Measurements from ENCODE around the gene HSPB2.
A peak's percentile ranks its signal among the peaks of the same experiment; 100 is the strongest.
"Not testable (repeated sequence)": the region's sequence is repeated elsewhere in the genome, so short reads cannot be mapped to it uniquely, and the experiment has no call there.

Gene HSPB2

GRCh38 chr11:111916768-111917167 is 4.2 kb downstream of the HSPB2 start:
- no peak for DNase-seq

- no peak for DNase-seq
These were observed 4.8 kb downstream of the HSPB2 start for GRCh38 chr11:111917312-111917711.

- no peak for DNase-seq
These were observed 5.3 kb downstream of the HSPB2 start for GRCh38 chr11:111917788-111918187.

DNA sequence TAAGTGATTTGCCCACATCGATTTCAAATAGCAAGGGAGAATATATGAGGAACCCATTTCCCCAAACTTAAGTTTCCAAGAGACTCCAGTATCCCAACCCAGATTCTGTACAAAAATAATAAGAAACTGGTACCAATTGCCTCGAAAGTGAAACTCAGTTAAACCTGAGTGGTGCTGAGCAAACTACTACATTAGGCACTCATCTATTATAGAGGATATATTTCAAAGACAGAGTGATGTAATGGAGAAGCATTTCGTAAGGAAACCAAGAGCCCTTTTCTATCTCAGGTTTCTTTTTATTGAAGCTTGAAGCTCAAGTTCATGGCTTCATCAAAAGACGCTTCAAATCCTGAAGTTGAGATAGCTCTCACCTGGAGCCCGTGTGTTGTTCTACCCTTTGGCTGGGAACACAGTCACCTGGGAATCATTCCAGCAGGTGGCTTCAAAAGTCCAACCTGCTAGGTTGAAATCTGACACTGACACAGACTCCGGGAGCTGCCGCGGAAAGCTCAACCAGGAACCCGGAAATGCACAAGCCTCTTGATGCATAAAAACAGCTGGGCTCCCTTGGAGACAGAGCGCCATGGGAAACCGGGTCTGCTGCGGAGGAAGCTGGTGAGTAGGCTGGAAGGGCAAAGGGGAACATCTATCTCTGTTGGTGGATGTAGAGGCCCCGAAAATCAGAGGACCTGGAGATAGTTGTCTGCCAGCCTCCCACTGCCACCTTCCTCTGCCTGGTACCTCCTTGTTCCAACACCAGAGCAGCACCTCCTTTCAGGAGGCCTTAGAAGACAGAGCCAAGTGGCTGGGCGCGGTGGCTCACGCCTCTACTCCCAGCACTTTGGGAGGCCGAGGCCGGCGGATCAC is 6.1 kb downstream of the HSPB2 start, which contains the start of gene C11orf52:
TSS of gene C11orf52 (plus strand) at position 524 of the 867 bp plus-strand sequence. CDS start at position 584, 60 bp downstream.
- DNase-seq: no peak

DNA sequence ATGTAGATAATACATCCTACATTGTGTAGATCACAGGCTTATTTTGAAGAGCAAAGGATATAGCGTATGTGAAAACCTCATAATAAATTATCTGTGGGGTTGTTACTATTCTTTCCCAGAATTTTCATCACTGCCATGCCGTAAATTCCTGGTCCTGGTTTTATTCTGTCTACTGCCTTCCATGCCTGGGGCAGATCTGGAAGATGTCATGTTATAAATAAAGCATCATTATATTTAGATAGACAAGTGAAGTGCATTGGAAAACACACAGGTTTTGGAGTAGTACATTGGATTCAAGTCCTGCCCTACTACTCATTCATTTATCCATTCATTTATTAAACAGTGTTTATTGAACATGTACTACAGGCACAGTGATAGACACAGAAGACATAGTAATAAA is 8.4 kb downstream of the HSPB2 start:
- no peak for DNase-seq

DNA sequence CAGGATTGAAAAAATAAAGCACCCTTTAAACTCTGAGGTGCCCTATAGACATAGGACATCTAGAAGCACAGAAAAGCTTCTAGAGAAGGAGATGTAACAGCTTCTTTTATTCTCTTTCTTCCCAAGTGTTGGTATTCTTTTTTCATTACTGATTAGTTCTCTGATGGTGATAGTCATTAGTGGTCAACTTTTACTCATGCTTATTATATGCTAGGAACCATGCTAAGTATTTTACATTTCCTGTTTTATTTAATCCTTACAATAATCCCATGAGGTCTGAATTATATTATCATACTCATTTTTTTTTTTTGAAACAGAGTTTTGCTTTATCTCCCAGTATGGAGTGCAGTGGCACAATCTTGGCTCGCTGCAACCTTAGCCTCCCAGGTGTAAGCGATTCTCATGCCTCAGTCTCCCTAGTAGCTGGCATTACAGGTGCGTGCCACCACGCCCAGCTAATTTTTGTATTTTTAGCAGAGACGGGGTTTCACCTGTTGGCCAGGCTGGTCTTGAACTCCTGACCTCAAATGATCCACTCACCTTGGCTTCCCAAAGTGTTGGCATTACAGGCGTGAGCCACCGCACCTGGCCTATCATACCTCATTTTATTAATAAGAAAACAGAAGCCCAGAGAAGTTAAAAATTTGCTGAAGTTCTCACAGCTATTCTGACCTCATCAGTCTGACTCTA is 9.2 kb downstream of the HSPB2 start:
- no peak for DNase-seq

DNA sequence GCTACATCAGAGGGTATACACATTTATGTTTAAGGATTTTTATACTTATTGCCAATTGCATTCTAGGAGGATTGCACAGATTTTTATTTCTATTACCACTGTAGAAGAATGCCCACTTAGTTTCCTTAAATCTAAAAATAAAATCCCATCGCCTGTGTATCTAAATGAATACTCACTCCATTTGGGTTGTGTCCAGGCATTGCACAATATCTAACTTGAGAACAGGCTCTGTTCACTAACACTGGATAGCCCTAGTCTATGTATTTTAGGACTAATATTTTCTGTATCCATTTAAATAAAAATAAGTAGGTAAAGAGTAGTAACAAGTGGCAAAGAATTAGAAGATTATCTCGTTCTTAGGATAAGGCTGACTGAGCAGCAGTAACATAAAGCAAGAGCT is 10.3 kb downstream of the HSPB2 start:
- no peak for DNase-seq

DNA sequence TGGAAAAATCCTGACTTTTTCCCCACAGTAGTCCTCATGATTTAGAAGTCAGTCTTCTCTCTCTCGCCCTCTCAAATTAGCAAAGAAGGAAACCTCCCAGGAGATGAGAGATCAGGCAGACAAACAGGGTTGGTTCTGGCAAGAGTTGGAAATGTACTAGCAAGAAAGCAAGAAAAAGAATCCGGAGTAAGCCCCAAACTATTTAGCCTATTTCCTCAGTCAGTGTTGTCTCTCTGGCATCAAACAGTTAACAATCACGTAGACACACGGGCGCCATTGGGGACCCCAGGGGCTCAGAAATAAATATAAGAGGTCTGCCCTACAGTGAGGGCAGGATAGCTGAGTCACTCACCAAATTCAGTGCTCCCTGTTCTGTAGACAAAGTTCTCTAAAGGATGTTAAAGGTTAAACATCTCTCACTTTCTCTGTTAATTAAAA is 10.8 kb downstream of the HSPB2 start:
- no peak for DNase-seq

- no peak for DNase-seq
These were observed 11.4 kb downstream of the HSPB2 start for GRCh38 chr11:111923951-111924350.

DNA sequence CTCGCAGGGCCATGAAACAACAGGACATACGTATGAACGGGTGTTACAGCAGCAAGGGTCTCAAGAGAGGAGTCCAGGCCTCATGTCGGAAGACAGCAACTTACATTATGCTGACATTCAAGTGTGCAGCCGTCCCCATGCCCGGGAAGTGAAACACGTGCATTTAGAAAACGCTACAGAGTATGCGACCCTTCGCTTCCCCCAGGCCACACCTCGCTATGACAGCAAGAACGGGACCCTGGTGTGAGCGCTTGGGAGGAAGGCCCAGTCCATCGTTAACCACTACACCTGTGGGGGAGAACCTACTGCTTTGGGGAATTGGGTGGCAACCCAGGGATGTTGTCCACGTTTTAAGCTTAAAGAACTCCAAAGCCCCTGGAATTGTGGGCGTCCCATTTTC is 13.4 kb downstream of the HSPB2 start:
- DNase-seq: no peak

GRCh38 chr11:111926505-111927391 is 14.2 kb downstream of the HSPB2 start:
- peak; percentile 90 for DNase-seq

DNA sequence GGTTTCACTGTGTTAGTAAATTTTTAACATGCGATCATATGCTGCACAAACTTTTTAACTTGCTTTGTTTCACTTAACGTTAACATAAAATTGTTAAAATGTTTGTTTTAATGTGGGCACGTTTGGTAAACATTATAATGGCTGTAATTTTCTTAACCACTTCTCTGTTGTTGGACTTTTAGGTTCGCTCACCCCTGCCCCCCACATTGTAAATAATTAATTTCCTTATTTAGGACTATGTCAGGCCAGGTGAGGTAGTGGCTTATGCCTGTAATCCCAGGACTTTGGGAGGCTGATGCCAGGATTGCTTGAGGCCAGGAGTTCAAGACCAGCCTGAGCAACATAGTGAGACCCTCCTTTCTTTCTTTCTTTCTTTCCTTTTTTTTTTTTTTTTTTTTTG is 17.9 kb downstream of the HSPB2 start:
- no peak for DNase-seq

DNA sequence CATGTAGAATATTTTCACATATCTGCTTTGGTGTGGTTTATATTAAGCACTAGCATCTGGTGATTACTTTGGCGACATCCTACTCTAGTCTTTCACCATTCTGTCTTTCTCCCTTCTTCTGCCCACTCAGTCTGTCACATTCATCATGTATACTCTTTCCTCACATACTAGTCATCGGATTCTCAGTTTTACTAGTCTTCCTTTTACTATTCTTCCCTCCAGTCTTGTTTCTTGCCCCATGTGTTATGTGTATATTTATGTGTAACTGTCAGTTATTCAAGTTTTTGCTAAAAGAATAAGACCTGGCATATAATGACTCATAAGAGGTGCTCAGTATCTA is 20.0 kb downstream of the HSPB2 start:
- no peak for DNase-seq

GRCh38 chr11:111933176-111933575 is 20.6 kb downstream of the HSPB2 start:
- DNase-seq: not testable (repeated sequence)

- DNase-seq: no peak
These were observed 21.3 kb downstream of the HSPB2 start for GRCh38 chr11:111933872-111934271.

DNA sequence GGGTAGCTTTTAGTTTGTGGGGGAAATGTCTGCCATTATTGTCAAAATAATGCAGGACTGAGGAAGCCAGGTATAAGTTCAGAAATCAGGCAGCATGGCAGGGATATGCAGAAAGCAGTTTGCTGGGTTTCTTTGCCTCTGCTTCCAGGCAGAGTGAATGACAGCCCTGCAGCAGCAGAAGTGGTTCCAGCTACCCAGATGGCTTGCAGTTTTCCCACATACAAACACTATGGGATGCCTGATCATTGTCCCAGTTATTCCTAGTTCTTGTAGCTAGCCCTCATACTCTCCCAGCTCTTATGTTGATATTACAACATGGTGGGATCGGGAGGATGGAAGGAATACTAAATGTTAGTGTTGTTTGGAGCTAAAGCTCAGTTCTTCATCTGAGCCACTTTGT is 21.8 kb downstream of the HSPB2 start:
- DNase-seq: no peak

- no peak for DNase-seq
These were observed 22.9 kb downstream of the HSPB2 start for GRCh38 chr11:111935317-111936039.

DNA sequence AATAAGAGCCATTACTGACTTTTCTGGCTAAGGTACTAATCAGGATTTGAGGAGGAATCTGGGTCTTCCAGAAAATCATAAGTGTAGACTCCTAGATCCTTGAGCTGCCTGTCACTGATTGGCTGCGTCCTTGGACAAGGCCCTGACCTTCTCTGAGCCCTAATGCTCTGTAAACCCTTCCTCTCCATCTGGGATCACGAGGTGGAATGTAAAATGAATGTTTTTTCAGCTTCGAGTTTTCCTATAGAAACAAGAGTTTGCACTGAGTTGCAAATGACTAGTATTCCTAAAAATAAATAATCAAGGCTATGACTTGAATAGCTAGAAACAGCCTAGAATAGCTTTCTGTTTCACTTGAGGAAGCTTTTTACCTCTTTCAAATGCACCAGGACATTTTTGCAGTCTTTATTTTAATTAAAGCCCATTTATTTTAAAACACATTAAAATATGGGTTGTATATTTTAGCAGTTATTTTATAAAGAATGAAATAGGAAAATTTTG is 23.6 kb downstream of the HSPB2 start:
- DNase-seq: no peak

GRCh38 chr11:111937461-111937769 is 24.9 kb downstream of the HSPB2 start:
- DNase-seq: no peak

DNA sequence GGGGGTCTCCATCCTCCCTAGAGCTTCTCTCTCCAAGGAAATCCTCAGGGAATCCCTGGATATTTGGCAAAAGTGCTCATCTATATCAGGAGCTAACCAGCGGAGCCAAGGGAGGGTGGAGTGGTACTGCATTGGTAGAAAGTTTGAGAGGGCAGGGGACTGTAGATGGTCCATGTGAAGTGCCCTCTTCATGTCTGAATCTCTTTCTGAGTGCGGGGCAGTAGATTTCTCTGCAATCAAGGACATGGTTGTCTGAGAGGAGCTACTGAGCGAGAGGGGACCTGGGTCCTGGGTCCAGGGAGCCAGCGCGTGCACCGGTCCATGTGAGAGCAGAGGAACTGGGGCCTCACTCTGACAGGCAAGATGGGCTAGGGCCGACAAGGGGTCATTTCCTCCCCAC is 25.3 kb downstream of the HSPB2 start:
- no peak for DNase-seq

DNA sequence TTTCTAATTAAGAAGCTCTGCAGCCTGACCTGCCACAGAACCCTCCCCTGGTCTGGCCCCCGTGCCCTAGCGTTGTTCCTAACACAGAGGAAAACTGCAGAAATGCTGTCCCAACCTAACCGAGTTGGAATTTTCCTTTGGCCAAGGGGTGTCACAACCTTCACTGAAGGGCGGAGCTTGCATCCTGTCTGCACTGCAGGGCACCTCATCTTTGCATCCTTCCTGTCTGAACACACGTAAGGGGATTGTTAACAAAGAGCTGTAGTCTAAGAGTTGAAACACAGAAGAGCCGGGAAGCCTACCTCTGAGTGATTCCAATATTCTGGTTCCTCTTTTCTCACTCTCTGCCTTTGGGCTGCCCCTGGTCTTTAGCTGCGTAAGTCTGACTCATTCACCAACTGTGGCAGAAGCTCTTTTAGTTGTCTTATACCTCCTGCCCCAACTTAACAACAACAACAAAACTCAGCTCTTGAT is 26.2 kb downstream of the HSPB2 start:
- no peak for DNase-seq

DNA sequence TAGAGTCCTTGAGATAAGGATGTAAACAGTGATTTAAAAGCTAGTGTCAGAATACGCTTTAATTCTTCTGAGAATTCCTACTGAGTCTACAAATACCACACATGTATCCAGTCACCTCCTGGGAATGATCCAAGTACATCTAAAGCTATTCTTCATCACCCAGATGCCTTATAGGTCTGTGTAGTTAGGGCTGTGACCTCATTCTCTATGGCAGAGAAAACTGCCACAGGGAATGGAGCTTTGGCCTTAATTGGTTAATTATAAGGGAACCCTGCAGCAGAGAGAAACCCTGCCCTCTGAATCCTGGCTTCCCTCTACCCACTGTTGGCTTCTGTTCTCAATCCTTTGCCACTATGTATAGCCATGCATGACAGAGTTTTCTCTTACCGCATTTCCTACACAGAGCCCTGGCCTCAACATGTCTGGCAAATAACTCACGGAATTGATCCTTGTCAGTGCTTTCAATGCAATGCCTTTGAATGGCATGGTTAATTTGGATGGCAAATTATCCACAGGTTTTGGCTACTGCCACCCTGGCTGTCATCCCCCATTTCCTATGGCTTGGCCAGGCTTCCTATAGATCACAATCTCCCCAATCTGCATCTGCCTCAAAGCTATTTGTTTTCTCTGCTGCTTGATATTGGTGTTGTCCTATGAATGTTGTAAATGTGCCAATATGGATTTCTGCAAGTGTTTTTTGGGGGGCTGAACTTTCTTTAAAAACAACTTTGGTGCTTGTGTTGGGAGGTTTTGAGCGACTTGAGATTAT is 27.5 kb downstream of the HSPB2 start:
- DNase-seq: no peak
